SK-N-SH (cell line): Measurements from ENCODE around the gene AXL. TPM values are rescaled to one million over a fixed set of nuclear protein-coding genes. Genes with fewer than 3 reads are reported as not detected.

Experiments
- CTCF ChIA-PET: fragments of 300-600, 350-600 bp; formaldehyde crosslinking; extraction: SDS; loops from one replicate; lab custom pipeline; 2021; lab: Yijun Ruan, JAX
- POLR2A ChIA-PET: fragments of 350-600 bp; sonication (Branson Sonifier 250); formaldehyde crosslinking; extraction: SDS; loops from one replicate; lab custom pipeline; 2020; ENCODE audit warnings: antibody characterized with exemption, inconsistent platforms; lab: Yijun Ruan, JAX
- DNase-seq: peaks from one replicate; pipeline ENCODE4 v3.0.0; 2012
- H2AFZ ChIP-seq: fragments of 200-600 bp; sonication (generic); 2 replicates; pipeline ENCODE4 v1.8.1; 2016; ENCODE audit warnings: antibody characterized with exemption, mild to moderate bottlenecking, low read depth
- H3F3A ChIP-seq: fragments of 200-600 bp; sonication (generic); replicated peaks from 2 replicates; pipeline ENCODE3; 2016; ENCODE audit warnings: antibody characterized with exemption, mild to moderate bottlenecking; ENCODE audit not compliant: insufficient read depth
- H3K27ac ChIP-seq, 2 experiments: fragments of 200-500 bp in 1 of 2; fragments of 200-600 bp in 1 of 2; sonication (Bioruptor generic) in 1 of 2; sonication (generic), shearing (Covaris generic) in 1 of 2; 2 replicates each; pipeline versions ENCODE4 v1.5.1 to v1.6.1; 2014 to 2016; ENCODE audit warnings: low read depth in 2 of 2, inconsistent platforms in 1 of 2, low read length in 1 of 2, mild to moderate bottlenecking in 1 of 2, mixed read lengths in 1 of 2
- H3K27me3 ChIP-seq: fragments of 200-600 bp; sonication (generic), shearing (Covaris generic); 2 replicates; pipeline ENCODE4 v1.6.1; 2016; ENCODE audit warnings: mixed run types; ENCODE audit not compliant: insufficient read depth
- H3K36me3 ChIP-seq, 2 experiments: fragments of 200-500 bp in 1 of 2; fragments of 200-600 bp in 1 of 2; sonication (Bioruptor generic) in 1 of 2; sonication (generic) in 1 of 2; replicated peaks in 1 of 2; 2 replicates each; pipeline versions ENCODE3 to v1.5.1; 2014 to 2016; ENCODE audit warnings: low read length in 1 of 2, mild to moderate bottlenecking in 1 of 2; ENCODE audit not compliant: insufficient read depth in 2 of 2, control insufficient read depth in 1 of 2
- H3K4me1 ChIP-seq, 2 experiments: fragments of 200-500 bp in 1 of 2; fragments of 200-600 bp in 1 of 2; sonication (Bioruptor generic) in 1 of 2; sonication (generic), shearing (Covaris generic) in 1 of 2; 2 replicates each; pipeline versions ENCODE4 v1.5.1 to v1.6.1; 2014 to 2016; ENCODE audit warnings: low read depth in 1 of 2, low read length in 1 of 2, mixed run types in 1 of 2; ENCODE audit not compliant: insufficient read depth in 2 of 2, control insufficient read depth in 1 of 2
- H3K4me2 ChIP-seq: fragments of 200-600 bp; sonication (generic), shearing (Covaris generic); 2 replicates; pipeline ENCODE4 v1.6.1; 2017; ENCODE audit warnings: mixed run types
- H3K4me3 ChIP-seq, 2 experiments: fragments of 200-500 bp in 1 of 2; fragments of 200-600 bp in 1 of 2; sonication (Bioruptor generic) in 1 of 2; sonication (generic), shearing (Covaris generic) in 1 of 2; 2 replicates each; pipeline versions ENCODE4 v1.5.1 to v1.8.1; 2014 to 2016; ENCODE audit warnings: low read depth in 2 of 2, inconsistent platforms in 1 of 2, low read length in 1 of 2, mild to moderate bottlenecking in 1 of 2, mixed read lengths in 1 of 2, moderate library complexity in 1 of 2
- H3K79me2 ChIP-seq: fragments of 200-600 bp; sonication (generic); 2 replicates; pipeline ENCODE4 v1.8.1; 2017; ENCODE audit warnings: mild to moderate bottlenecking; ENCODE audit not compliant: insufficient read depth
- H3K9ac ChIP-seq: fragments of 200-600 bp; sonication (generic); 2 replicates; pipeline ENCODE4 v1.6.1; 2017; ENCODE audit warnings: mixed run types
- H3K9me2 ChIP-seq: fragments of 200-600 bp; sonication (generic); 2 replicates; pipeline ENCODE4 v1.6.1; 2017; ENCODE audit warnings: mixed run types
- H3K9me3 ChIP-seq: fragments of 200-600 bp; sonication (generic); 2 replicates; pipeline ENCODE4 v1.6.1; 2017; ENCODE audit warnings: mixed run types, mild to moderate bottlenecking, moderate library complexity
- H4K20me1 ChIP-seq: fragments of 200-600 bp; sonication (generic); 2 replicates; pipeline ENCODE4 v1.6.1; 2017; ENCODE audit warnings: mild to moderate bottlenecking, mixed run types; ENCODE audit not compliant: insufficient read depth
- ELF1 ChIP-seq: IDR thresholded peaks from 2 replicates; pipeline ENCODE4 v1.4.0; 2012
- EP300 ChIP-seq, 2 experiments: IDR thresholded peaks; 2 replicates each; pipeline versions ENCODE4 v1.4.0 to v1.6.1; 2012; ENCODE audit warnings: borderline replicate concordance in 1 of 2, low read depth in 1 of 2, low read length in 1 of 2
- EZH2phosphoT487 ChIP-seq: fragments of 200-600 bp; sonication (generic); IDR thresholded peaks from 2 replicates; pipeline ENCODE4 v1.6.1; 2017; ENCODE audit warnings: low read depth, mixed run types, mild to moderate bottlenecking, antibody characterized with exemption, moderate library complexity, borderline replicate concordance
- FOXJ3 ChIP-seq: sonication (generic); formaldehyde crosslinking; IDR thresholded peaks from 2 replicates; pipeline ENCODE4 v1.5.1; 2020; ENCODE audit warnings: mild to moderate bottlenecking, missing genetic modification reagents
- GABPA ChIP-seq: IDR thresholded peaks from 2 replicates; pipeline ENCODE4 v1.4.0; 2012; ENCODE audit warnings: low read depth, mild to moderate bottlenecking
- GATA2 ChIP-seq: sonication (generic); formaldehyde crosslinking; IDR thresholded peaks from 2 replicates; pipeline ENCODE4 v1.5.0; 2020; ENCODE audit warnings: mild to moderate bottlenecking, missing genetic modification reagents
- JUND ChIP-seq: IDR thresholded peaks from 2 replicates; pipeline ENCODE4 v1.4.0; 2012
- MAX ChIP-seq: IDR thresholded peaks from 2 replicates; pipeline ENCODE4 v1.4.0; 2012; ENCODE audit warnings: low read depth
- NFIC ChIP-seq: IDR thresholded peaks from 2 replicates; pipeline ENCODE4 v1.4.0; 2012; ENCODE audit warnings: borderline replicate concordance
- NRF1 ChIP-seq: IDR thresholded peaks from 2 replicates; pipeline ENCODE4 v1.6.1; 2012; ENCODE audit warnings: low read depth, mild to moderate bottlenecking, low read length
- POLR2AphosphoS5 ChIP-seq: IDR thresholded peaks from 2 replicates; pipeline ENCODE4 v1.6.1; 2012; ENCODE audit warnings: low read depth, low read length
- RAD21 ChIP-seq: IDR thresholded peaks from 2 replicates; pipeline ENCODE4 v1.6.1; 2012; ENCODE audit warnings: mild to moderate bottlenecking, low read length
- RCOR1 ChIP-seq: fragments of 150-350 bp; IDR thresholded peaks from 2 replicates; pipeline ENCODE4 v1.6.1; 2017; ENCODE audit warnings: antibody characterized with exemption, low read length
- RFX5 ChIP-seq: IDR thresholded peaks from 2 replicates; pipeline ENCODE4 v1.6.1; 2012; ENCODE audit warnings: mild to moderate bottlenecking, improper control_type of control experiment, low read length
- USF2 ChIP-seq: fragments of 150-350 bp; IDR thresholded peaks from 2 replicates; pipeline ENCODE4 v1.6.1; 2017; ENCODE audit warnings: antibody characterized with exemption, low read length, low read depth, borderline replicate concordance
- YY1 ChIP-seq: IDR thresholded peaks from 2 replicates; pipeline ENCODE4 v1.4.0; 2012; ENCODE audit warnings: low read depth, mild to moderate bottlenecking
- WGBS: methylation state at CpG from one replicate; pipeline ENCODE4 v1.1.6; 2017; ENCODE audit warnings: low lambda C conversion rate; 5-methylcytosine and 5-hydroxymethylcytosine counted together
- polyA plus RNA-seq, 3 experiments: library from polyadenylated mRNA; depleted of rRNA; stranded (reverse); fragments of >200 nt; gene quantifications; 2 replicates each; pipeline ENCODE4 v1.2.3, GENCODE V29; 2012
- TF ChIP-seq, protein P1 (sequence below): IDR thresholded peaks from 2 replicates; pipeline ENCODE4; 2012
- TF ChIP-seq, protein P2 (sequence below): IDR thresholded peaks from 2 replicates; pipeline ENCODE4 v1.4.0; 2012; ENCODE audit warnings: low read depth, borderline replicate concordance
- TF ChIP-seq, protein P3 (sequence below): fragments of 200-600 bp; sonication (generic); IDR thresholded peaks from 2 replicates; pipeline ENCODE4 v1.6.1; 2017; ENCODE audit warnings: antibody characterized with exemption, mild to moderate bottlenecking, moderate library complexity

AXL gene
- polyA plus RNA-seq, 1 of the 3 experiments (the other 2 are of a cell fraction): 82.6 TPM

DNA sequence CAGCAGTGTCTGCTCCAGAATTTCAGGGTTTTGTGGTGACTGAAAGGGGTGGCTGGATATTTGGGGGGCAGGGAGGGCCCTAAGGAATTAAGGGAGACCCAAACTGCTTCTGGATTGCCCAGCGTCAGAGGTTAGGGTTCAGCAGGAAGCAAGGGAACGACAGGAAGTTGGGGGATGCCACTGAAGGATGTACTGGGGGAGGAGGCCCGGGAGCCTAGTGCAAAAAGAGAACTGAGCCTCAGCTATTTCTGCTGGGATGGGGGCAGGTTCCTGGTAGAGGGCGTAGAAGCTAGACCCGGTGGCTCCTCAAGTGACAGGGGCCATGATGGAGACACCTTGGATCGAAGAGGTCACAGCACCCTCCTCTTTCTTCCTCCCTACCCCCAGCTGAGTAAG lies 24.9 kb upstream of the AXL start:
- Histone ChIP-seq H3F3A (peaks cover 6% of the 10 kb centered on the region), H3K9me2 (no peaks in the 10 kb centered on the region), H3K4me1 (no peaks in the 10 kb centered on the region), H3K9me3 (no peaks in the 10 kb centered on the region), H3K4me2 (no peak overlapping the region), H3K27ac (no peak overlapping the region), H2AFZ (no peak overlapping the region), H4K20me1 (no peaks in the 10 kb centered on the region), H3K36me3 (no peaks in the 10 kb centered on the region), H3K79me2 (no peaks in the 10 kb centered on the region), H3K4me3 (no peak overlapping the region), H3K9ac (no peak overlapping the region), H3K27me3 (peaks cover 60% of the 10 kb centered on the region)
- ChIA-PET POLR2A (no interaction called here), CTCF (interaction anchor here (1.0 to 1.2 kb wide), 2 partner anchors 9 to 10 kb away, joined by 3 to 5 read pairs; no protein-coding TSS in a partner anchor)
- no peak for DNase-seq
- no peak for TF ChIP-seq EP300 (IDR thresholded peaks at IDR 0.05; ENCODE audit: borderline replicate concordance in 1 of 2, low read depth in 1 of 2, low read length in 1 of 2)
- no peak for TF ChIP-seq POLR2AphosphoS5
- no peak for TF ChIP-seq JUND
- TF ChIP-seq EZH2phosphoT487: no peak
- TF ChIP-seq MAX: no peak
- TF ChIP-seq NFIC: no peak
- TF ChIP-seq, protein P1, sequence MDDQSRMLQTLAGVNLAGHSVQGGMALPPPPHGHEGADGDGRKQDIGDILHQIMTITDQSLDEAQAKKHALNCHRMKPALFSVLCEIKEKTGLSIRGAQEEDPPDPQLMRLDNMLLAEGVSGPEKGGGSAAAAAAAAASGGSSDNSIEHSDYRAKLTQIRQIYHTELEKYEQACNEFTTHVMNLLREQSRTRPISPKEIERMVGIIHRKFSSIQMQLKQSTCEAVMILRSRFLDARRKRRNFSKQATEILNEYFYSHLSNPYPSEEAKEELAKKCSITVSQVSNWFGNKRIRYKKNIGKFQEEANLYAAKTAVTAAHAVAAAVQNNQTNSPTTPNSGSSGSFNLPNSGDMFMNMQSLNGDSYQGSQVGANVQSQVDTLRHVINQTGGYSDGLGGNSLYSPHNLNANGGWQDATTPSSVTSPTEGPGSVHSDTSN: no peak
- TF ChIP-seq RCOR1: no peak
- TF ChIP-seq RFX5: no peak
- no peak for TF ChIP-seq NRF1
- TF ChIP-seq, protein P2, sequence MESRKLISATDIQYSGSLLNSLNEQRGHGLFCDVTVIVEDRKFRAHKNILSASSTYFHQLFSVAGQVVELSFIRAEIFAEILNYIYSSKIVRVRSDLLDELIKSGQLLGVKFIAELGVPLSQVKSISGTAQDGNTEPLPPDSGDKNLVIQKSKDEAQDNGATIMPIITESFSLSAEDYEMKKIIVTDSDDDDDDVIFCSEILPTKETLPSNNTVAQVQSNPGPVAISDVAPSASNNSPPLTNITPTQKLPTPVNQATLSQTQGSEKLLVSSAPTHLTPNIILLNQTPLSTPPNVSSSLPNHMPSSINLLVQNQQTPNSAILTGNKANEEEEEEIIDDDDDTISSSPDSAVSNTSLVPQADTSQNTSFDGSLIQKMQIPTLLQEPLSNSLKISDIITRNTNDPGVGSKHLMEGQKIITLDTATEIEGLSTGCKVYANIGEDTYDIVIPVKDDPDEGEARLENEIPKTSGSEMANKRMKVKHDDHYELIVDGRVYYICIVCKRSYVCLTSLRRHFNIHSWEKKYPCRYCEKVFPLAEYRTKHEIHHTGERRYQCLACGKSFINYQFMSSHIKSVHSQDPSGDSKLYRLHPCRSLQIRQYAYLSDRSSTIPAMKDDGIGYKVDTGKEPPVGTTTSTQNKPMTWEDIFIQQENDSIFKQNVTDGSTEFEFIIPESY: no peak
- no peak for TF ChIP-seq USF2
- no peak for TF ChIP-seq YY1
- no peak for TF ChIP-seq GABPA
- TF ChIP-seq FOXJ3 (CRISPR knock-in tag): no peak
- TF ChIP-seq RAD21: no peak
- TF ChIP-seq GATA2 (CRISPR knock-in tag): no peak
- no peak for TF ChIP-seq ELF1
- TF ChIP-seq, protein P3, sequence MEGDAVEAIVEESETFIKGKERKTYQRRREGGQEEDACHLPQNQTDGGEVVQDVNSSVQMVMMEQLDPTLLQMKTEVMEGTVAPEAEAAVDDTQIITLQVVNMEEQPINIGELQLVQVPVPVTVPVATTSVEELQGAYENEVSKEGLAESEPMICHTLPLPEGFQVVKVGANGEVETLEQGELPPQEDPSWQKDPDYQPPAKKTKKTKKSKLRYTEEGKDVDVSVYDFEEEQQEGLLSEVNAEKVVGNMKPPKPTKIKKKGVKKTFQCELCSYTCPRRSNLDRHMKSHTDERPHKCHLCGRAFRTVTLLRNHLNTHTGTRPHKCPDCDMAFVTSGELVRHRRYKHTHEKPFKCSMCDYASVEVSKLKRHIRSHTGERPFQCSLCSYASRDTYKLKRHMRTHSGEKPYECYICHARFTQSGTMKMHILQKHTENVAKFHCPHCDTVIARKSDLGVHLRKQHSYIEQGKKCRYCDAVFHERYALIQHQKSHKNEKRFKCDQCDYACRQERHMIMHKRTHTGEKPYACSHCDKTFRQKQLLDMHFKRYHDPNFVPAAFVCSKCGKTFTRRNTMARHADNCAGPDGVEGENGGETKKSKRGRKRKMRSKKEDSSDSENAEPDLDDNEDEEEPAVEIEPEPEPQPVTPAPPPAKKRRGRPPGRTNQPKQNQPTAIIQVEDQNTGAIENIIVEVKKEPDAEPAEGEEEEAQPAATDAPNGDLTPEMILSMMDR: no peak
- 44% methylated on average over 6 of the region's 6 CpGs for WGBS
